Sigmoid colon (tissue), 4 donors: ENCODE data around the gene SLC44A1.

Experiments
- EP300 ChIP-seq, 4 donors: sonication (generic); formaldehyde crosslinking; IDR thresholded peaks; one replicate each; pipeline ENCODE4 v1.6.1; 2017; ENCODE audit warnings: antibody characterized with exemption in 4 of 4
- POLR2A ChIP-seq, 2 donors: fragments of 450-650 bp; IDR thresholded peaks; one replicate each; pipeline ENCODE4 v1.6.1; 2016; ENCODE audit warnings: antibody characterized with exemption in 2 of 2, mild to moderate bottlenecking in 2 of 2, moderate library complexity in 2 of 2
- TF ChIP-seq, protein P1 (sequence below), 4 experiments: fragments of 450-650 bp in 3 of 4; fragments of 200-600 bp in 1 of 4; IDR thresholded peaks; one replicate each; pipeline ENCODE4 v1.5.1; 2016 to 2019; ENCODE audit warnings: antibody characterized with exemption in 4 of 4, mild to moderate bottlenecking in 3 of 4, moderate library complexity in 2 of 4

DNA sequence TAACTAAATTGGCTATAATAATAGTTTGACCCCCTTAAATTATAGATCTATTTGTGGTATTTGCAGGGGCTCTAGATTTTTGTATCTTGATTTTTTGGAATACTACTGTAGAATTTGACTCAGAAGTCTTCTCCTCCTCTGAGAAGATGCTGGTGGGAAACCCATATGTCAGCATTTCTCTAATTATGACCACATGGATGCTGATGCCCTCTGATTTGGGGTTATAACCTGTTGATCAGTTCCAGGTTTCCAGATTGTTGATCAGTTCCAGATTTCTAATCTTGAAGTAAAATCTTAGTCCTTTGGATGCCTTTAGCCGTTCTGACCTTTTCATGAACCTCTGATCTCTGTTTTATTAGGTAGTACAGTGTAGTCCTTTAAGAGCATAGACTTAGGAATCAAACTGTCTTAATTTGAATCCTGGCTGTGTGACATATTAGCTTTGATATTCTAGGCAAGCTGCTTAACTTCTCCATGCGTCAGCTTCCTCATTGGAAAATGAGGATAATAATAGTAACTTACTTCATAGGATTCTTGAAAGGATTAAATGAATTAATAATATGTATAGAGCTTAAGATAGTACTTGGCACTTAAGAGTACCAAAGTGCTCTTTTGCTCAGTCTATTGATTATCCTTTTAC is 211.5 kb downstream of the SLC44A1 start:
- TF ChIP-seq, protein P1, sequence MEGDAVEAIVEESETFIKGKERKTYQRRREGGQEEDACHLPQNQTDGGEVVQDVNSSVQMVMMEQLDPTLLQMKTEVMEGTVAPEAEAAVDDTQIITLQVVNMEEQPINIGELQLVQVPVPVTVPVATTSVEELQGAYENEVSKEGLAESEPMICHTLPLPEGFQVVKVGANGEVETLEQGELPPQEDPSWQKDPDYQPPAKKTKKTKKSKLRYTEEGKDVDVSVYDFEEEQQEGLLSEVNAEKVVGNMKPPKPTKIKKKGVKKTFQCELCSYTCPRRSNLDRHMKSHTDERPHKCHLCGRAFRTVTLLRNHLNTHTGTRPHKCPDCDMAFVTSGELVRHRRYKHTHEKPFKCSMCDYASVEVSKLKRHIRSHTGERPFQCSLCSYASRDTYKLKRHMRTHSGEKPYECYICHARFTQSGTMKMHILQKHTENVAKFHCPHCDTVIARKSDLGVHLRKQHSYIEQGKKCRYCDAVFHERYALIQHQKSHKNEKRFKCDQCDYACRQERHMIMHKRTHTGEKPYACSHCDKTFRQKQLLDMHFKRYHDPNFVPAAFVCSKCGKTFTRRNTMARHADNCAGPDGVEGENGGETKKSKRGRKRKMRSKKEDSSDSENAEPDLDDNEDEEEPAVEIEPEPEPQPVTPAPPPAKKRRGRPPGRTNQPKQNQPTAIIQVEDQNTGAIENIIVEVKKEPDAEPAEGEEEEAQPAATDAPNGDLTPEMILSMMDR (IDR thresholded peaks at IDR 0.05) = no peak
- TF ChIP-seq EP300 (IDR thresholded peaks at IDR 0.05) (no peak), POLR2A (IDR thresholded peaks at IDR 0.05) (no peak)
